DOHH2 (cell line): ENCODE results near the gene SLBP.

ENCODE experiments used
- EZH2phosphoT487 ChIP-seq: fragments of 200-600 bp; sonication (generic); IDR thresholded peaks from 2 replicates; pipeline ENCODE4 v1.6.1; 2017; ENCODE audit warnings: borderline replicate concordance, mild to moderate bottlenecking, antibody characterized with exemption, low read length, moderate library complexity, mixed read lengths
- TF ChIP-seq, protein P1 (sequence below): fragments of 200-600 bp; sonication (generic); IDR thresholded peaks from one replicate; pipeline ENCODE4 v1.5.1; 2014; ENCODE audit warnings: antibody characterized with exemption, mild to moderate bottlenecking, low read depth, low read length; ENCODE audit not compliant: poor library complexity, severe bottlenecking

DNA sequence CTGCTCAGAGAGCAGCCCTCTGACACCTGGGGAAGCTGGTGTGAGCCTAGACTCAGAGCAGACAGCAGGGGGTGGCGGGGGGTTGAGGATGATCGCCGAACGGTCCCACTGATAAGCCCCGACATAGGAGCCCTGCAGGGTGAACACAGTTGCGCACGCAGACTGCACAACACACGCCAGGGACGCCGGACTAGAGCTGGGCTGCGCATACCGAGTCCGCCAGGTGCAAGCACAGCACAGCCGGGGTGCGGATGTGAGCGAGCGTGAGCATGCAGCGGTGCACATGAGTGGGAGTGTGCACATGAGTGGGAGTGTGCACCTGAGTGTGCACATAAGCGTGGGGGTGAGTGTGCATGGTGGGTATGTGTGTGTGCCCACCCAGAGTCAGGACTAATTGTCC is 64.7 kb downstream of the SLBP start:
- TF ChIP-seq, protein P1, sequence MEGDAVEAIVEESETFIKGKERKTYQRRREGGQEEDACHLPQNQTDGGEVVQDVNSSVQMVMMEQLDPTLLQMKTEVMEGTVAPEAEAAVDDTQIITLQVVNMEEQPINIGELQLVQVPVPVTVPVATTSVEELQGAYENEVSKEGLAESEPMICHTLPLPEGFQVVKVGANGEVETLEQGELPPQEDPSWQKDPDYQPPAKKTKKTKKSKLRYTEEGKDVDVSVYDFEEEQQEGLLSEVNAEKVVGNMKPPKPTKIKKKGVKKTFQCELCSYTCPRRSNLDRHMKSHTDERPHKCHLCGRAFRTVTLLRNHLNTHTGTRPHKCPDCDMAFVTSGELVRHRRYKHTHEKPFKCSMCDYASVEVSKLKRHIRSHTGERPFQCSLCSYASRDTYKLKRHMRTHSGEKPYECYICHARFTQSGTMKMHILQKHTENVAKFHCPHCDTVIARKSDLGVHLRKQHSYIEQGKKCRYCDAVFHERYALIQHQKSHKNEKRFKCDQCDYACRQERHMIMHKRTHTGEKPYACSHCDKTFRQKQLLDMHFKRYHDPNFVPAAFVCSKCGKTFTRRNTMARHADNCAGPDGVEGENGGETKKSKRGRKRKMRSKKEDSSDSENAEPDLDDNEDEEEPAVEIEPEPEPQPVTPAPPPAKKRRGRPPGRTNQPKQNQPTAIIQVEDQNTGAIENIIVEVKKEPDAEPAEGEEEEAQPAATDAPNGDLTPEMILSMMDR, result no peak
- TF ChIP-seq EZH2phosphoT487, result no peak
